IMR-90 (cell line): ENCODE measurements around the gene FJX1. TPM values are rescaled to one million over a fixed set of nuclear protein-coding genes. Genes with fewer than 3 reads are reported as not detected.

Experiments used
- ATAC-seq: fragments of 200-7000 bp; cut with Tn5 transposase; 2 replicates; pipeline ENCODE4 v1.9.1; 2020; ENCODE audit warnings: low read depth, mild to moderate bottlenecking, moderate library complexity
- BruUV-seq: library from RNA; stranded (reverse); fragments of 400-500 nt; replicated peaks from 2 replicates; lab custom pipeline; 2021; lab: Mats Ljungman, UMichigan
- CTCF ChIA-PET: fragments of 300-600 bp; formaldehyde crosslinking; extraction: SDS; loops from one replicate; lab custom pipeline; 2021; ENCODE audit warnings: antibody characterized with exemption; lab: Yijun Ruan, JAX
- POLR2A ChIA-PET: fragments of 300-600 bp; sonication (Branson Sonifier 250); formaldehyde crosslinking; loops from one replicate; lab custom pipeline; 2022; ENCODE audit warnings: antibody characterized with exemption; ENCODE audit not compliant: unreplicated experiment; lab: Charles Lee
- DNase-seq: peaks from one replicate; pipeline ENCODE4 v3.0.0; 2013
- H2AFZ ChIP-seq: replicated peaks from 2 replicates; pipeline ENCODE3; 2013; ENCODE audit warnings: low read length, mild to moderate bottlenecking; ENCODE audit not compliant: poor library complexity
- H2AK5ac ChIP-seq: 2 replicates; pipeline ENCODE4 v1.6.1; 2013; ENCODE audit warnings: low read depth, low read length, inconsistent platforms
- H2AK9ac ChIP-seq: replicated peaks from 2 replicates; pipeline ENCODE3; 2013; ENCODE audit warnings: mild to moderate bottlenecking, low read depth, low read length, moderate library complexity; ENCODE audit not compliant: poor library complexity
- H2BK120ac ChIP-seq: 2 replicates; pipeline ENCODE4 v1.6.1; 2013; ENCODE audit warnings: low read depth, low read length, inconsistent platforms
- H2BK15ac ChIP-seq: 3 replicates; pipeline ENCODE4 v1.6.1; 2013; ENCODE audit warnings: low read depth, low read length, inconsistent platforms
- H2BK20ac ChIP-seq: 2 replicates; pipeline ENCODE4 v1.6.1; 2013; ENCODE audit warnings: low read depth, mild to moderate bottlenecking, inconsistent platforms, low read length, moderate library complexity
- H2BK5ac ChIP-seq: 2 replicates; pipeline ENCODE4 v1.6.1; 2013; ENCODE audit warnings: mild to moderate bottlenecking, low read depth, low read length, inconsistent platforms; ENCODE audit not compliant: poor library complexity, severe bottlenecking
- H3K14ac ChIP-seq: replicated peaks from 2 replicates; pipeline ENCODE4 v1.6.1; 2013; ENCODE audit warnings: low read depth, low read length, inconsistent platforms
- H3K18ac ChIP-seq: 2 replicates; pipeline ENCODE4 v1.6.1; 2013; ENCODE audit warnings: low read depth, low read length, control low read depth
- H3K23ac ChIP-seq: 2 replicates; pipeline ENCODE4 v1.6.1; 2013; ENCODE audit warnings: low read depth, low read length, inconsistent platforms
- H3K27ac ChIP-seq: 2 replicates; pipeline ENCODE4 v1.5.1; 2013; ENCODE audit warnings: mild to moderate bottlenecking, control low read depth, low read length; ENCODE audit not compliant: insufficient read depth
- H3K27me3 ChIP-seq: 2 replicates; pipeline ENCODE4 v1.6.1; 2013; ENCODE audit warnings: low read length; ENCODE audit not compliant: control insufficient read depth, insufficient read depth
- H3K36me3 ChIP-seq: 2 replicates; pipeline ENCODE4 v1.6.1; 2013; ENCODE audit warnings: low read length, mixed read lengths; ENCODE audit not compliant: control insufficient read depth, insufficient read depth
- H3K4ac ChIP-seq: 2 replicates; pipeline ENCODE4 v1.6.1; 2013; ENCODE audit warnings: low read depth, low read length, inconsistent platforms
- H3K4me1 ChIP-seq: 2 replicates; pipeline ENCODE4 v1.6.1; 2013; ENCODE audit warnings: low read length, mixed read lengths; ENCODE audit not compliant: control insufficient read depth, insufficient read depth
- H3K4me2 ChIP-seq: 2 replicates; pipeline ENCODE4 v1.6.1; 2013; ENCODE audit warnings: low read depth, mild to moderate bottlenecking, control low read depth, low read length, moderate library complexity
- H3K4me3 ChIP-seq: 2 replicates; pipeline ENCODE4 v1.5.1; 2013; ENCODE audit warnings: low read depth, mild to moderate bottlenecking, control low read depth, low read length, moderate library complexity; ENCODE audit not compliant: insufficient read depth
- H3K56ac ChIP-seq: 2 replicates; pipeline ENCODE4 v1.6.1; 2013; ENCODE audit warnings: low read length, inconsistent platforms; ENCODE audit not compliant: insufficient read depth; ENCODE audit errors: extremely low read depth
- H3K79me1 ChIP-seq, 2 experiments: 2 replicates each; pipeline ENCODE4 v1.6.1; 2013; ENCODE audit warnings: low read length in 2 of 2, inconsistent platforms in 1 of 2, low read depth in 1 of 2
- H3K9ac ChIP-seq: 2 replicates; pipeline ENCODE4 v1.6.1; 2013; ENCODE audit warnings: low read depth, low read length, control low read depth
- H3K9me1 ChIP-seq: 2 replicates; pipeline ENCODE4 v1.6.1; 2013; ENCODE audit warnings: low read length, inconsistent platforms; ENCODE audit not compliant: insufficient read depth
- H3K9me3 ChIP-seq: 2 replicates; pipeline ENCODE4 v1.6.1; 2013; ENCODE audit warnings: low read length; ENCODE audit not compliant: control insufficient read depth, insufficient read depth
- H4K20me1 ChIP-seq: 2 replicates; pipeline ENCODE4 v1.6.1; 2013; ENCODE audit warnings: low read length, inconsistent platforms; ENCODE audit not compliant: insufficient read depth
- H4K5ac ChIP-seq: 2 replicates; pipeline ENCODE4 v1.6.1; 2013; ENCODE audit warnings: mild to moderate bottlenecking, low read depth, low read length, control low read depth
- H4K8ac ChIP-seq, 2 experiments: 2 replicates each; pipeline ENCODE4 v1.6.1; 2013; ENCODE audit warnings: low read depth in 2 of 2, low read length in 2 of 2, control low read depth in 1 of 2, inconsistent platforms in 1 of 2
- H4K91ac ChIP-seq: 2 replicates; pipeline ENCODE4 v1.6.1; 2013; ENCODE audit warnings: low read depth, low read length, inconsistent platforms; ENCODE audit not compliant: insufficient read depth
- BHLHE40 ChIP-seq: fragments of 150-350 bp; IDR thresholded peaks from 2 replicates; pipeline ENCODE4 v1.6.1; 2016; ENCODE audit warnings: mild to moderate bottlenecking, low read depth, low read length
- FOS ChIP-seq: fragments of 150-350 bp; IDR thresholded peaks from 2 replicates; pipeline ENCODE4 v1.6.1; 2016; ENCODE audit warnings: low read depth, low read length
- MAFK ChIP-seq: IDR thresholded peaks from 2 replicates; pipeline ENCODE4 v1.6.1; 2012; ENCODE audit warnings: low read depth, low read length, improper control_type of control experiment
- MAZ ChIP-seq: IDR thresholded peaks from 2 replicates; pipeline ENCODE4 v1.6.1; 2012; ENCODE audit warnings: low read depth, mild to moderate bottlenecking, low read length, improper control_type of control experiment, moderate library complexity, borderline replicate concordance
- MXI1 ChIP-seq: IDR thresholded peaks from 2 replicates; pipeline ENCODE4 v1.6.1; 2012; ENCODE audit warnings: low read depth, mild to moderate bottlenecking, low read length, moderate library complexity, borderline replicate concordance
- NFE2L2 ChIP-seq: fragments of 150-350 bp; IDR thresholded peaks from 2 replicates; pipeline ENCODE4 v1.6.1; 2016; ENCODE audit warnings: low read depth, mild to moderate bottlenecking, low read length
- RCOR1 ChIP-seq: IDR thresholded peaks from 2 replicates; pipeline ENCODE4 v1.6.1; 2012; ENCODE audit warnings: mild to moderate bottlenecking, low read length, improper control_type of control experiment; ENCODE audit not compliant: insufficient replicate concordance
- RFX5 ChIP-seq: IDR thresholded peaks from 2 replicates; pipeline ENCODE4 v1.8.0; 2012; ENCODE audit warnings: low read depth, mild to moderate bottlenecking, low read length, moderate library complexity
- WGBS, 2 experiments: methylation state at CpG; one replicate each; pipeline versions ENCODE4 v1.1.5 to v1.1.7; 2013; ENCODE audit warnings: missing lambda C conversion rate in 2 of 2; ENCODE audit not compliant: insufficient read length in 1 of 2; ENCODE audit errors: extremely low coverage in 2 of 2; 5-methylcytosine and 5-hydroxymethylcytosine counted together
- dilution Hi-C: fragments of 300-500 bp; cut with HindIII; formaldehyde crosslinking; loops from one replicate; pipeline ENCODE4 v1.14.3; 2018; ENCODE audit warnings: low sequenced_read_pairs; ENCODE audit not compliant: unreplicated experiment
- in situ Hi-C: fragments of 300-500 bp; cut with MboI; formaldehyde crosslinking; loops from 3 replicates; pipeline ENCODE4 v1.14.3; 2019; ENCODE audit warnings: low sequenced_read_pairs, inconsistent platforms, mixed read lengths
- intact Hi-C: fragments of 100-400 bp; cut with micrococcal nuclease; formaldehyde crosslinking; loops from 2 replicates; pipeline ENCODE4 v1.10.0; 2022
- polyA plus RNA-seq, 3 experiments: library from polyadenylated mRNA; depleted of rRNA; stranded (reverse); fragments of >200 nt; gene quantifications; 2 replicates each; pipeline ENCODE4 v1.2.3, GENCODE V29; 2012; ENCODE audit warnings: low replicate concordance in 1 of 3
- total RNA-seq: library from RNA; depleted of rRNA; stranded (reverse); fragments of >200 nt; gene quantifications from 2 replicates; pipeline ENCODE4 v1.2.3, GENCODE V29; 2012
- TF ChIP-seq, protein P1 (sequence below): conservative IDR thresholded peaks from 2 replicates; pipeline ENCODE4 v1.5.1; 2012; ENCODE audit warnings: mild to moderate bottlenecking, low read depth, low read length, improper control_type of control experiment
- TF ChIP-seq, protein P2 (sequence below): fragments of 150-350 bp; IDR thresholded peaks from 2 replicates; pipeline ENCODE4 v1.6.1; 2017; ENCODE audit warnings: mild to moderate bottlenecking, antibody characterized with exemption, low read length, low read depth
- TF ChIP-seq, protein P3 (sequence below): fragments of 150-350 bp; IDR thresholded peaks from 2 replicates; pipeline ENCODE4 v1.6.1; 2016; ENCODE audit warnings: low read depth, mild to moderate bottlenecking, low read length, moderate library complexity, borderline replicate concordance

Gene FJX1
- total and polyA plus RNA-seq, 2 of the 4 experiments (the other 2 are of a cell fraction), result 8.4 to 11.2 TPM

DNA sequence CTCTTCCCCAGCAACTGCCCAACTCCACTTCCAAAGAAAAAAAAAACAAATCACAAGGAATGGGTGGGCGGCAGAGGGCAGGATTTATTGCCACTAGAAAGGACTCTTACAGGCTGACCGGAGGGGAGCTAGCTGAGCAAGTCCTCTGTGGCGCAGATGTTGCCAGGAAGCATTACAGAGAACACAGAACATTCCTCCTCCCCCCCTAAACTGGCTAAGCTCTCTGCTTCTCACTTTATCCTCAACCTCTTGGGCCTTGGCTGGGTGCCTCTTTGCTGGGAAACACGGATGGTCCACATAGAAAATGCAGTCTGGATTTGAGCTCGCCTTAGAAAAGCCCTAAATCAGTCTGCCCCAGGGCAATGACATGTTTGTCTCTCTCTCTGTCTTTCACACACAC lies 12.6 kb upstream of the FJX1 start:
- DNase-seq (peak; percentile 59), ATAC-seq (peak; percentile 42)
- CTCF ChIA-PET, result interaction anchor here (1.3 kb wide), 1 partner anchor 216 kb away, joined by 3 read pairs; no protein-coding TSS in a partner anchor
- H3K14ac ChIP-seq, result peak overlapping the region; percentile 75; the same call in 1 of the 2 replicates
- in situ Hi-C loops, result loop anchor here (25.0 kb wide), 1 partner anchor 857 kb away; no protein-coding TSS in a partner anchor
- H2BK120ac ChIP-seq, result peak overlapping the region; percentile 35; the same call in 1 of the 2 replicates
- peak overlapping the region; percentile 44; the same call in 1 of the 3 replicates for H2BK15ac ChIP-seq
- peaks cover 7% of the 10 kb centered on the region; the same call in 1 of the 2 replicates for H3K27me3 ChIP-seq
- peak overlapping the region in 1 of 2 experiments; percentile 45; a peak in 1 of 4 replicates for H4K8ac ChIP-seq
- POLR2A ChIA-PET, result no interaction called here
- H2BK20ac ChIP-seq, result peak overlapping the region; percentile 50; the same call in 1 of the 2 replicates
- no peaks in the 10 kb centered on the region for H3K9me3 ChIP-seq
- H3K9me1 ChIP-seq, result no peaks in the 10 kb centered on the region
- peak overlapping the region; percentile 28; the same call in 1 of the 2 replicates for H2AK5ac ChIP-seq
- peak overlapping the region; percentile 73 for H2AFZ ChIP-seq
- no TSS peak for BruUV-seq
- no peak overlapping the region for H3K56ac ChIP-seq
- intact Hi-C loops, result no loop called here
- no peak overlapping the region for H3K4me2 ChIP-seq
- no peak overlapping the region for H2BK5ac ChIP-seq
- dilution Hi-C loops, result no loop called here
- no peak overlapping the region for H3K18ac ChIP-seq
- H4K91ac ChIP-seq, result no peak overlapping the region
- no peak overlapping the region for H4K5ac ChIP-seq
- H3K4me1 ChIP-seq, result peaks cover 2% of the 10 kb centered on the region; the same call in 1 of the 2 replicates
- H3K4ac ChIP-seq, result no peak overlapping the region; the same call in 1 of the 2 replicates
- H3K23ac ChIP-seq, result peak overlapping the region; percentile 38; the same call in 1 of the 2 replicates
- WGBS, 2 experiments, result 80% methylated on average over 1 of the region's 5 CpGs; no CpG with 5 or more reads in 1 of the 2 experiments
- no peak overlapping the region for H3K9ac ChIP-seq
- no peak overlapping the region for H3K4me3 ChIP-seq
- TF ChIP-seq BHLHE40 (no peak), MXI1 (no peak), NFE2L2 (no peak), RFX5 (no peak), FOS (no peak), MAZ (no peak), MAFK (no peak), RCOR1 (no peak)
- TF ChIP-seq, protein P1, sequence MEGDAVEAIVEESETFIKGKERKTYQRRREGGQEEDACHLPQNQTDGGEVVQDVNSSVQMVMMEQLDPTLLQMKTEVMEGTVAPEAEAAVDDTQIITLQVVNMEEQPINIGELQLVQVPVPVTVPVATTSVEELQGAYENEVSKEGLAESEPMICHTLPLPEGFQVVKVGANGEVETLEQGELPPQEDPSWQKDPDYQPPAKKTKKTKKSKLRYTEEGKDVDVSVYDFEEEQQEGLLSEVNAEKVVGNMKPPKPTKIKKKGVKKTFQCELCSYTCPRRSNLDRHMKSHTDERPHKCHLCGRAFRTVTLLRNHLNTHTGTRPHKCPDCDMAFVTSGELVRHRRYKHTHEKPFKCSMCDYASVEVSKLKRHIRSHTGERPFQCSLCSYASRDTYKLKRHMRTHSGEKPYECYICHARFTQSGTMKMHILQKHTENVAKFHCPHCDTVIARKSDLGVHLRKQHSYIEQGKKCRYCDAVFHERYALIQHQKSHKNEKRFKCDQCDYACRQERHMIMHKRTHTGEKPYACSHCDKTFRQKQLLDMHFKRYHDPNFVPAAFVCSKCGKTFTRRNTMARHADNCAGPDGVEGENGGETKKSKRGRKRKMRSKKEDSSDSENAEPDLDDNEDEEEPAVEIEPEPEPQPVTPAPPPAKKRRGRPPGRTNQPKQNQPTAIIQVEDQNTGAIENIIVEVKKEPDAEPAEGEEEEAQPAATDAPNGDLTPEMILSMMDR, result no peak
- TF ChIP-seq, protein P2, sequence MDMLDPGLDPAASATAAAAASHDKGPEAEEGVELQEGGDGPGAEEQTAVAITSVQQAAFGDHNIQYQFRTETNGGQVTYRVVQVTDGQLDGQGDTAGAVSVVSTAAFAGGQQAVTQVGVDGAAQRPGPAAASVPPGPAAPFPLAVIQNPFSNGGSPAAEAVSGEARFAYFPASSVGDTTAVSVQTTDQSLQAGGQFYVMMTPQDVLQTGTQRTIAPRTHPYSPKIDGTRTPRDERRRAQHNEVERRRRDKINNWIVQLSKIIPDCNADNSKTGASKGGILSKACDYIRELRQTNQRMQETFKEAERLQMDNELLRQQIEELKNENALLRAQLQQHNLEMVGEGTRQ, result no peak
- TF ChIP-seq, protein P3, sequence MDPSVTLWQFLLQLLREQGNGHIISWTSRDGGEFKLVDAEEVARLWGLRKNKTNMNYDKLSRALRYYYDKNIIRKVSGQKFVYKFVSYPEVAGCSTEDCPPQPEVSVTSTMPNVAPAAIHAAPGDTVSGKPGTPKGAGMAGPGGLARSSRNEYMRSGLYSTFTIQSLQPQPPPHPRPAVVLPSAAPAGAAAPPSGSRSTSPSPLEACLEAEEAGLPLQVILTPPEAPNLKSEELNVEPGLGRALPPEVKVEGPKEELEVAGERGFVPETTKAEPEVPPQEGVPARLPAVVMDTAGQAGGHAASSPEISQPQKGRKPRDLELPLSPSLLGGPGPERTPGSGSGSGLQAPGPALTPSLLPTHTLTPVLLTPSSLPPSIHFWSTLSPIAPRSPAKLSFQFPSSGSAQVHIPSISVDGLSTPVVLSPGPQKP, result no peak
- no peak overlapping the region for H2AK9ac ChIP-seq
- no peak overlapping the region for H3K27ac ChIP-seq
- no peaks in the 10 kb centered on the region for H3K36me3 ChIP-seq
- H3K79me1 ChIP-seq, result no peaks in the 10 kb centered on the region
- H4K20me1 ChIP-seq, result no peaks in the 10 kb centered on the region
